GM21390 (cell line): Measurements from ENCODE around the gene GPRC5C.

Experiments used
- ATAC-seq: cut with Tn5 transposase; IDR thresholded peaks from one replicate; pipeline ENCODE4 v1.9.1; 2021; ENCODE audit not compliant: unreplicated experiment

GPRC5C gene, protein sequence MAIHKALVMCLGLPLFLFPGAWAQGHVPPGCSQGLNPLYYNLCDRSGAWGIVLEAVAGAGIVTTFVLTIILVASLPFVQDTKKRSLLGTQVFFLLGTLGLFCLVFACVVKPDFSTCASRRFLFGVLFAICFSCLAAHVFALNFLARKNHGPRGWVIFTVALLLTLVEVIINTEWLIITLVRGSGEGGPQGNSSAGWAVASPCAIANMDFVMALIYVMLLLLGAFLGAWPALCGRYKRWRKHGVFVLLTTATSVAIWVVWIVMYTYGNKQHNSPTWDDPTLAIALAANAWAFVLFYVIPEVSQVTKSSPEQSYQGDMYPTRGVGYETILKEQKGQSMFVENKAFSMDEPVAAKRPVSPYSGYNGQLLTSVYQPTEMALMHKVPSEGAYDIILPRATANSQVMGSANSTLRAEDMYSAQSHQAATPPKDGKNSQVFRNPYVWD

GRCh38 chr17:74431568-74432423 is at the start of gene GPRC5C:
GPRC5C (plus strand) TSS chr17:74432088; CDS start chr17:74439777, 7,689 bp downstream.
- no peak for ATAC-seq

- ATAC-seq = no peak
Observed at GRCh38 chr17:74383141-74383540, 48.7 kb upstream of the GPRC5C start.

DNA sequence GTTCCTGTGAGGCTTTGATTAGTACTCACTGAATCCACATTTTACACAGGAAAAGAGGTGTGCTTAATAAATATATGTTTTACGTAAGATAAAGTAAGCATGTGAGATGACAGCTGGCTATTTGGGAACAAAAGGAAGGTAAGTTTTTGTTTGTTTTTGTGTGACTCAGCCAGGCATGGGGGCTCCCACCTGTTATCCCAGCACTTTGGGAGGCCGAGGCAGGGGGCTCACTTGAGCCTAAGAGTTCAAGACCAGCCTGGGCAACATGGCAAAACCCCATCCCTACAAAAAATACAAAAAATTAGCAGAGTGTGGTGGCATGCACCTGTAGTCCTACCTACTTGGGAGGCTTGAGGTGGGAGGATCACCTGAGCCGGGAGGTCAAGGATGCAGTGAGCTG is 46.7 kb upstream of the GPRC5C start:
- ATAC-seq = no peak

DNA sequence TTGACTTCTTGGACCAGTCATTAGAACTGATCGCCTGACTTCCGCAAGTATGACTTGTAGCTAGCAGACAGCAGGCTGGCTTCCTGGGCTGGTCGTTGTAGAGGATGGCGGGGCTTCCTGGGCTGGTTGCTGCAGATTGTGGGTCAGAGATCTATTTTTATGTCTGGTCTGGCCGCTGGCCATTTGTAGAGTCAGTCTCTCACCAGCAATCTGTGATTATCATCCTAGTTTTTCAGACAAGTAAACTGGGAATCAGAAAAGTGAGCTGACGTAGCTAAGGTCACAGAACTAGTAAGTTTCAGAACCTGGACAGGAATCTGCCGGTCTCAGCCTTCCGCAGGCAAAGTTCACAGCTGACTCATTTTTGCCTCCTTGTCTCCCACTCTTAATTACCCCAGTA is 45.5 kb upstream of the GPRC5C start:
- no peak for ATAC-seq

DNA sequence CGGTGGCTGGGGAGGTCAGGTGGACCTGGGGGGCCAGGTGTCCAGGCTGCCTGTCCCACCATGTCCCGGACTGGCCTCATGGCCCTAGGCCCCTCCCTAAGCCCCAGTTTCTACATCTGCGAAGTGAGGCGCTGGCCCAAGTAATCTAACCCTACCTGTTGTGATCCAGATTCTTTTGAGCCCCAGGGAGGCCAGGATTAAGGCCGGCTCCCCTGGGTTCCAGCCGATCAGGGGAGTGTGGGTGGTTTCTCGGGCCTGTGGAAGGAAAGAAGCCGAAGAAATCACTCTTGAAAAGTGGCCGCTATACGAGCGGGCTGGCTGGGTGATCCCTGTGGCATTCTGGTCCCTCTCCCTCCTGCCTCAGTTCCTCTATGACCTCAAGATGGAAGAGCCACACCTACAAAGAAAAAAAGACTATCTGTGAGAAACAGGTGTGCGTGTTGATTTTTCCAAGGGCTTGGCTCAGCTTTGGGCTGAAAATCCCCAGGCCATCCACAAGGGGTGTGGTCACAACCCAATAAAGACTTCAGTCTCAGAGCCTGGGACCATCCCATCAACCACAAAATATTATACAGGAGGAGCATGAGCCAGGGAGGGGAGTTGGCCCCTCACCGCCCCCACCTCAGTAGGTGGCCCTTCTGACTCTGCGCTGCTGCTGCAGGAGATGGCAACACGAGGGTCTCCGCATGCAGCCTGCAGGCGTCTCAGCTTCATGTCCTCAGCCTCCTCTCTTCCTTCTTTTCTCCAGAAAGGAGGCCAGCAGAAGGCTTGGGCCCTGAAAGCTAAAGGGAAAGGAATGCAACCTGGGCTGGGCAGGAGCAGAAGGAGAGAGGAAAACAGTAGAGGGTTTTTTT is 44.3 kb upstream of the GPRC5C start:
- no peak for ATAC-seq

DNA sequence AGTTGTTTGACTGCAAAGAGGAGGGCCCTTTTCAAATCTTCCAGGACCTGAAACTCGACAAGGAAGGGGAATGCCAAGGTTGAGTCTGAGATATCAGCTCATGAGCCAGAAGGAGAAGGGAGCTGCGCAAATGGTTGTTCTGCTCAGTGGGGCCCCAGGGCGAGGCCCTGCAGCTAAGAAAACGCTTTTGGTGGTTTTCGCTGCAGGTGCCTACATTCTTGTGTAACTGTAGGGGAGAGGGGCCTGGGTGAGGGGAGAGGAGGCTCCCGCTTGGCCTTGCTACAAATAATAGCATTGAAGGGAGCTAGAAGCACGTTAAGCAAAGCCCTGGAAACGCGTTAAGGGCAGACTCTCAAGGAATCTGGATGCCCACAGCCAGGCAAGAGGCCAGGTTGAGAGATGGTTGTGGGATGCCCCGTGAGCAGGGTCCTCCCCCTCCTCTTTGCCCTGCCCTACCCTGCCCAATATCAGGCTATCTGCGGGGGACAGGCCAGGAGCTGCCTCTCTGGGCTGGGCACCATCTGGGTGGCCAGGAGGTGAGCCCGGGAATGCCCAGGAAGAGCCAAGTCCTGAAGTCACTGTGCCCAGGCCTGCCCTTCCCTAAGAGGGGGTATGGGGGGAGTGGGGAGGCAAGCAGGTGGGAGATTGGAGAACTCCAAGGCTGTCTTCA is 42.7 kb upstream of the GPRC5C start:
- no peak for ATAC-seq

DNA sequence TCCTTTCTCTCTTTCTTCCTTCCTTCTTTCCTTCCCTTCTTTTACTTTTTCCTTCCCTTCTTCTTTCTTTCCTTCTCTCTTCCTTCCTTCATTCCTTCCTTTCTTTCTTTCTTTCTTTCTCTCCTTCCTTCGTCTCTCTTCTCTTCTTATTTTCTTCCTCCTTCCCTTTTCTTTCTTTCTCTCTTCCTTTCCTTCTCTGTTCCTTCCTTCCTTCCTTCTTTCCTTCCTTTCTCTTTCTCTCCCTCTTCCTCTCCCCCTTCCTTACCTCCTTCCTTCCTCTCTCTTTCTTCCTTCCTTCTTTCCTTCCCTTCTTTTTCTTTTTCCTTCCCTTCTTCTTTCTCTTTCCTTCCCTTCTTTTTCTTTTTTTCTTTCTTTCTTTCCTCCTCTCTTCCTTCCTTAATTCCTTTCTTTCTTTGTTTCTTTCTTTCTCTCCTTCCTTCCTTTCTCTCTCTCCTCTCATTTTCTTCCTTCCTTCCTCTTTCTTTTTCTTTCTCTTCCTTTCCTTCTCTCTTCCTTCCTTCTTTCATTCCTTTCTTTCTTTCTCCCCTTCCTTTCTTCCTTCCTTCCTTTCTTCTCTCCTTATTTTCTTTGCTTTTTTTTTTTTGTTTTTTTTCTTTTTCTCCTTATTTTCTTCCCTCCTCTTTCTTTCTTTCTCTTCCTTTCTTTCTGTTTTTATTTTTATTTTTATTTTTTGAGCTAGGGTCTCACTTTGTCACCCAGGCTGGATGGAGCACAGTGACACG is 41.8 kb upstream of the GPRC5C start:
- ATAC-seq = no peak

DNA sequence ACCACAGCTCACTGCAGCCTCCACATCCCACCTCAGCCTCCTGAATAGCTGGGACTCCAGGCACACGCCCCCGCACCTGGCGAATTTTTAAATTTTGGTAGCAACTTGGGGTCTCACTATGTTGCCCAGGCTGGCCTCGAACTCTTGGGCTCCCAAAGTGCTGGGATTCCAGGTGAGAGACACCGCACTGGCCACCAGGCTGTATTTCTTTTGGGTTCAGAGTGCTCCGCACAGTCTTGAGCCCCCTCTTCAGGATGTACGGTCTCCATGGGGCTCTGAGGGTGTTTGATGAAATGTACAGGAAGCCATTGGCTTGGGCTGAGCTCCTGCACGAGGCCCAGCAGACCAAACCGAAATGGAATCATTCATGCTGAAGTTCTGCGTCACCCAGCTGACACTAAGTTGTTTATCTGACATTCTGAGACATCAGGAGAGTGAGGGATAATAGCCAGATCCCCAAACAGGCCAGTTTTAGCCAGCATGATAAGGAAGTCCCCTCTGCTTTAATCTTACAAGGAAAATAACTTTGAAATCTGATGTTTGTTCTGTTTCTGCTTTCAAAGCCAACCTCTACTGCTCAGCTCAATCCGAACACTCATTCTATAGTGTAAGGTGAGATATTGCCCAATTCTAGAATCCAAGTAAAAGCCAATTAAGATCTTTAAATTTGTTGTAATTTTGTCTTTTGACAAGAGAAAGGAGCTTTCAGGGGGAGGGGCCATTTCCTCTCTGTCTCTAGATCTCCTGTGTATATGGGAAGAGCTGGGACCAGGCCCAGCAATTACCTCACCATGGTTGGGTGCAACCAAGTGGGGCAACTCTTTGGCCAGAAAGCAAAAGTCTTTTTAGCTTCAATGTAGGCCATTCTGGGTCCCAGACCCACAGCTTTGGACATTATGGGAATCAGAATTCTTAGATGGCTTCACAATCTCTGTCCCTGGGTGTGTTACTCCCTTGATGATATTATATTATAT is 40.9 kb upstream of the GPRC5C start:
- no peak for ATAC-seq

GRCh38 chr17:74391771-74392170 is 40.1 kb upstream of the GPRC5C start:
- ATAC-seq = no peak

DNA sequence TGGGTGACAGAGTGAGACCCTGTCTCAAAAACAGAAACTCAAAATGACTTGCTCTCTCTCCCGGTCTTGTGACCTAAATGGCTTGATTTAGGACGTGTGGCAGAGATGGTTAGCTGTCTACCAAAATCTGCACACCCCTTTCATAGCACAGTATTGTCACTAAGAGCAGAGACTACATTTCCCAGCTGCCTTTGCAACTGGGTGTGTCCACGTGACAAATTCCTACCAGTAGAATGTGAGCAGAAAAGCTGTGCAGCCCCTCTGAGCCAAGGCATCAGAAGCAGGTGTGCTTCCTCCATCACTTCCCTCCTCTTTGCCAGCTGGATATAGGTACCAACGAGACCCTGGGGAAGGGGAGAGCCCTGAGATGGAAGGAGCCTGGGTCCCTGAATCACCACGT is 39.0 kb upstream of the GPRC5C start:
- ATAC-seq = no peak

DNA sequence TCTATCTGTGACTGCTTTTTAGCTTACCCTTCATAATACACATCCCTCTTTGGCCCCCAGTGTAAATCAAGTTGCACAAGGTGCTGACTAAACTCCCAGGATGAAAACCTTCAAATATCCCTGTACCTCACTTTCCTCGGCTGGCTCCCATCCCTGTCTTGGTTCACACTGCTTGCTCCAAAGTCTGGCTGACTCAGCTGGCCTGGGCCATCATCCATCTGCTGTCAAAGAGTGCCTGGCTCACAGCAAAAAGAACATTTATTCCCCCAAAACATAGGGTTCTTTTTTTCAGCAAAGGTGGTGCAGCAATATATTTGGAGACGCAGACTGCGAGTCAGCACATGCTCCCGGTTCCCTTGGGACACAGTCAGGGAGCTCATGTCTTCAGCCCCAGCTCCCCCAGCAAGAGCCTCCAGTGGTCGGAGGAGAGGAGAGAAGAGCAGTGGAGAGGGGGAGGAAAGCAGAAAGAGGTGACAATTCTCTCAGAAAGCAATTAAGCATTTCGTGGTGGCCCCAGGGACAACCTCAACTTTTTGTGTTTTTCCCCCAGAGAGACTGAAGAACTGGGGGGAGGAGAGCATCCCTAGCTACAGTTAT is 38.4 kb upstream of the GPRC5C start:
- no peak for ATAC-seq

DNA sequence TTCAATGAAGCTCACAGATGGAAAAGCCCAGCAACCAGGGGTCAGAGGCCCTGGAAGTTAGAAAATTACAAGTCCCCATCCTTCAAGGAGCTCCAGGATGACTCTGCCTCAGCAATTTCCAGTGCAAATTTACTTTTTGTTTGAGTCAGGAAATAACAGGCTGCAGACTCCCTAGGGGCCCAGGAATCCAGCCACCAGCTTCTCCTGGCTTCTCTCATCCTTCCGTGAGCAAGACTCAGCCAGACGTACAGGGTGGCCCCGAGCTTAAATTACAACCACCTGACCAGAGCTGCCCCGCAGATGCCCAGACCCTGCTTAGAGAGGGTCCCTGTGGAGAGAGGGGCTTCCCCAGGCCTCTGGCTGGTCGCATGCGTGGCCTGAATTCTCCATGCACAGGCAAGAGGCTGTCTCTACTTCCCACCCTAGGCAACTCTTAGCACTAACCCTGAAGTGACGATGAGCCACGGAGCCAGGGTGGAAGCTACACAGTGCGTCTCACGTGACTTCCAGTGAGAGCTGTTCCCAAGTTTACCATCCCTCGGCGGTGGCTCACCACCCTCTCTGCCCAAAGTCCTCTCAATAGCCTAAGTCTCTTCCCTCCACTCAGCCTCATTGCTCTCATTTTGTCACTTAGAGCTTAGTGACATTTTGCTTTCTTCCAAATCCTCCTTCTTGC is 37.5 kb upstream of the GPRC5C start:
- no peak for ATAC-seq

DNA sequence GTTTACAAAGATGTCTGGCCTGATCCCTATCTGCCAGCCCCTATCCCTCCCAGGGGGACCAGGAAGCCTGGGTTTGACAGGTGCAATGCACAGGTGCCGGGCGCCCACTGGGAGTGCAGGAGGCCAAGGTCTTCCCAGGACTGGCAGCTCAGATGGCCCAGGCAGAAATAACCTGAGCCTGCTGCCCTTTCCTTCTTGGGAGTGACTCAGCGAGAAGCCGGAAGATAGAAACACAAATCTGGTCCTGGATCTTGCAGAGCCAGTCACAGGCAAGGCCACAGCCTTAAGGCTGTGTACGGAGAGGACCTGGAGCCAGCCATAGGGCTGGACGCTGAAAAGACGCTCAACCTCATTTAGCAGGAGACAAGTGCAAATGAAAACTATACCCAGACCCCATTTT is 36.9 kb upstream of the GPRC5C start:
- ATAC-seq = no peak

DNA sequence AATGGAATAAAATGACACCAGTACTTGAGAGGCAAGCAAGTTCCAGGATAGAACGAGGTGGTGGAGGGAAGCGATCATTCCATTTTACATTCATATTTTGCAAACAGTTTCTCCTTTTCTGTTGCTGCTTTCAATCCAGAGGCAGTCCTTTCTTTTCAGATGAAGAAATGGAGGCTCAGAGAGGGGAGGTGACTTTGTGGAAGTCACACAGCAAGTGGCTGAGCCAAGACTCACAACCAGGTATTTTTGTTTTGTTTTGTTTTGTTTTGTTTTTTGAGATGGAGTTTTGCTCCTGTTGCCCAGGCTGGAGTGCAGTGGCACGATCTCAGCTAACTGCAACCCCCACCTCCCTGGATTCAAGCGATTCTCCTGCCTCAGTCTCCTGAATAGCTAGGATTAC is 35.3 kb upstream of the GPRC5C start:
- ATAC-seq = no peak

DNA sequence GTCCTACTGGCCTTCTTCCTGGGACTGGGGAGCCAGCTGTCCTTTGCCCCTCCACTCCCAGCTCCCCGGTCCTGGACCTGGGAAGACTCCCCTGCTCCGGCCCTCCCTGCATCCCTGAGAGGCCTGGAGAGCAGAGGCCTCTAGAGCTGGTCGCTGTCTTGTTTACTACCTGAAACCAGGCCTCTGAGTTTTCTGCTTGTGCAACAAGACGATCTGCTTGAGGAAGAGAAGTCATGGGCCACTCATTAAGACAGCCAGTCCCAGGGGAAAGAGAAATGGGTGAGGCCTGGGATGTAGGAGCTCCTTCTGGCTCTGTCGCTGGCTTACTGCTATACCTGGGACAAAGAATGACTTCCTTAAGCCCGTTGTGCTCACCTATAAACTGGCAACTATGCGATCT is 29.8 kb upstream of the GPRC5C start:
- no peak for ATAC-seq

DNA sequence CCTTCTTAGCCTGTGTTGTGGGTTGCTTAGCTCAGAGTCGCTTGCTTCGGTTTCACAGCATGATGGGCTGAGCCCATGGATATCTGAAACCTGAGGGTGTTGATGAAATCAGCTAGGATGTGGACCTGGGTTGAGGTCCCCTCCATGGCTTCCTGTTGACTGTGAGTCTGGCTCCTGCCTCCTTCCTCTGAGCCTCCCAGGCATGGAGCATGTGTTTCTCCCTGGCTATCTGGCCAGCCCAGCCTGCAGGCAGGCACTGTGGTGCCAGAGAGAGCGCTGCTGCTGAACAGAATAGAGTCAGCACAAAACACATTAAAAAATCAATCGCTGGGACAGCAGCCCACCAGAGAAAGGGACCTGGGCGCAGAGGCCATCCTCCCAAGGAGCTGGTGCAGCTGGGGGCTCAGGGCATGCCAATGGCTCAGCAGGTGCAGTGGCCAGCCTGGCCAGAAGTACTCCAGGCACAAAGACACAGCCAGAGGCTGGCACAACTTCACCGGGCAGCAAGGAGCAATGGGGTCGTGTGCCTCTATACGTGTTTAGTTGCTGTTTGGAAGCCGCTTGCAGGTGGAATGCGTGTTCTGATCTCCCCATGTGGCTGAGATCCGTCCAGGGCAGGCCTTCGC is 28.3 kb upstream of the GPRC5C start:
- no peak for ATAC-seq

DNA sequence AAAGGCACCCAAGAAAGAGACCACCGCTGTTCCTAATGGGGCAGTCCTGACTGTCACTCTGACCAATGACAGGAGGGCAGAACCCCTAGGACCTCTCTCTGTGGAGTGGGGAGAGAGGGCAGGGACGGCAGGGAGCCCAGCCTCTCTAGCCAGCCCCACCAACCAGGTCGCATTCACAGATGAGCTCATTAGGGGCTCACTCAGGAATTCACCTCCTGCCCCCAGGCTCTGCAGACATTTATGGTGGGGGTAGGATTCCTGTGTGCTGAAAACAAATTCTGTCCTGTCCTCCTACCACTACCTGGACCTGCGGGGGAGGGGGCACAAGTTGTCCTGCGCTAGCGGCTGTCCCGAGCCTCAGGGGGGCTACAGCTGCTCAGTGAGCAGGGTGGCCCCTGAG is 27.7 kb upstream of the GPRC5C start:
- ATAC-seq = no peak
